ENCODE measurements around the gene CDADC1. TPM values are rescaled to one million over a fixed set of nuclear protein-coding genes. Genes with fewer than 3 reads are reported as not detected.

CDADC1 gene
- 2.0 and 2.7 TPM in 2 replicates for total RNA-seq

GRCh38 chr13:49247643-49248621 lies at the start of gene CDADC1:
Gene CDADC1, plus strand, starts transcription at chr13:49247925. Its CDS starts 113 bp downstream, at chr13:49248038.

GRCh38 chr13:49220036-49220855 lies 27.5 kb upstream of the CDADC1 start, which contains the start of gene MLNR:
Gene MLNR, plus strand, starts transcription at chr13:49220338. Its CDS starts 0 bp downstream, at chr13:49220338.

Other genes with a start within 250 kb of the CDADC1 start
- 0.22 TPM in 1 of 2 replicates, not detected in the other for gene MLNR, start 27.6 kb upstream of the CDADC1 start, total RNA-seq
- gene CAB39L, start 196.1 kb downstream of the CDADC1 start, total RNA-seq = 8.5 and 14.5 TPM in 2 replicates
- gene SETDB2, start 196.3 kb downstream of the CDADC1 start, total RNA-seq = 7.5 and 7.9 TPM in 2 replicates
- 12.8 and 15.3 TPM in 2 replicates for gene PHF11, start 248.0 kb downstream of the CDADC1 start, total RNA-seq